GM19043 (cell line): Measurements from ENCODE around the gene IDS.
"Not testable (repeated sequence)": the region's sequence is repeated elsewhere in the genome, so short reads cannot be mapped to it uniquely, and the experiment has no call there.

Experiments
- ATAC-seq: cut with Tn5 transposase; IDR thresholded peaks from one replicate; pipeline ENCODE4 v1.9.1; 2021; ENCODE audit warnings: low read depth; ENCODE audit not compliant: unreplicated experiment

Gene IDS

GRCh38 chrX:149502923-149503322 lies 2.2 kb downstream of the IDS start:
- ATAC-seq: not testable (repeated sequence)

GRCh38 chrX:149499766-149500165 lies 5.3 kb downstream of the IDS start:
- ATAC-seq: no peak

GRCh38 chrX:149498767-149499166 lies 6.3 kb downstream of the IDS start:
- ATAC-seq: no peak

- ATAC-seq: no peak
Measured at GRCh38 chrX:149497626-149498025, 7.5 kb downstream of the IDS start.

- no peak for ATAC-seq
Measured at GRCh38 chrX:149497054-149497453, 8.1 kb downstream of the IDS start.

GRCh38 chrX:149495573-149496071 lies 9.5 kb downstream of the IDS start:
- no peak for ATAC-seq

- no peak for ATAC-seq
Measured at GRCh38 chrX:149494844-149495565, 10.1 kb downstream of the IDS start.

- no peak for ATAC-seq
Measured at GRCh38 chrX:149493567-149494562, 11.2 kb downstream of the IDS start.

- ATAC-seq: no peak
Measured at GRCh38 chrX:149491812-149492211, 13.3 kb downstream of the IDS start.

GRCh38 chrX:149490100-149490499 lies 15.0 kb downstream of the IDS start:
- ATAC-seq: no peak

- not testable (repeated sequence) for ATAC-seq
Measured at GRCh38 chrX:149488411-149489052, 16.6 kb downstream of the IDS start.

GRCh38 chrX:149488008-149488407 lies 17.1 kb downstream of the IDS start:
- ATAC-seq: not testable (repeated sequence)

- no peak for ATAC-seq
Measured at GRCh38 chrX:149487292-149487691, 17.8 kb downstream of the IDS start.

GRCh38 chrX:149476513-149476912 lies 28.6 kb downstream of the IDS start:
- peak; percentile 63 for ATAC-seq

GRCh38 chrX:149473966-149474365 lies 31.1 kb downstream of the IDS start:
- no peak for ATAC-seq

- no peak for ATAC-seq
Measured at GRCh38 chrX:149473092-149473491, 32.0 kb downstream of the IDS start.

- ATAC-seq: no peak
Measured at GRCh38 chrX:149472625-149473024, 32.5 kb downstream of the IDS start.

- ATAC-seq: no peak
Measured at GRCh38 chrX:149471397-149471796, 33.7 kb downstream of the IDS start.

- ATAC-seq: peak; percentile 78
Measured at GRCh38 chrX:149470955-149471354, 34.2 kb downstream of the IDS start.

- ATAC-seq: no peak
Measured at GRCh38 chrX:149469406-149469805, 35.7 kb downstream of the IDS start.

GRCh38 chrX:149467920-149468319 lies 37.2 kb downstream of the IDS start:
- ATAC-seq: no peak
